Neuronal stem cell (in vitro differentiated cells): Measurements from ENCODE around the gene CEBPZ.
A peak's percentile ranks its signal among the peaks of the same experiment; 100 is the strongest.
"Not testable (repeated sequence)": the region's sequence is repeated elsewhere in the genome, so short reads cannot be mapped to it uniquely, and the experiment has no call there.

Experiments used
- DNase-seq: peaks from one replicate; pipeline ENCODE4 v3.0.0-alpha.2; 2013; ENCODE audit warnings: low spot score
- H2AFZ ChIP-seq: one replicate; pipeline ENCODE4 v1.6.1; 2013; ENCODE audit warnings: mild to moderate bottlenecking, low read length, inconsistent platforms
- H2AK5ac ChIP-seq: 2 replicates; pipeline ENCODE4 v1.6.1; 2013; ENCODE audit warnings: low read depth, mild to moderate bottlenecking, inconsistent platforms, low read length, moderate library complexity, mixed read lengths
- H2BK120ac ChIP-seq: 2 replicates; pipeline ENCODE4 v1.6.1; 2013; ENCODE audit warnings: low read depth, mild to moderate bottlenecking, inconsistent platforms, low read length, moderate library complexity, mixed read lengths
- H2BK12ac ChIP-seq: one replicate; pipeline ENCODE4 v1.6.1; 2013; ENCODE audit warnings: low read length, inconsistent platforms
- H2BK15ac ChIP-seq: 2 replicates; pipeline ENCODE4 v1.6.1; 2013; ENCODE audit warnings: mild to moderate bottlenecking, low read length, inconsistent platforms, mixed read lengths
- H2BK5ac ChIP-seq: one replicate; pipeline ENCODE4 v1.6.1; 2013; ENCODE audit warnings: inconsistent platforms, mild to moderate bottlenecking, low read length, moderate library complexity
- H3K14ac ChIP-seq: one replicate; pipeline ENCODE4 v1.6.1; 2013; ENCODE audit warnings: low read length, inconsistent platforms
- H3K18ac ChIP-seq: 2 replicates; pipeline ENCODE4 v1.6.1; 2013; ENCODE audit warnings: low read length, inconsistent platforms
- H3K23ac ChIP-seq: 2 replicates; pipeline ENCODE4 v1.6.1; 2013; ENCODE audit warnings: low read depth, mild to moderate bottlenecking, mixed read lengths, low read length, inconsistent platforms; ENCODE audit not compliant: poor library complexity
- H3K27ac ChIP-seq: replicated peaks from 3 replicates; pipeline ENCODE4 v1.5.1; 2013; ENCODE audit warnings: low read length, inconsistent platforms
- H3K27me3 ChIP-seq, 3 experiments: 2 replicates each; pipeline ENCODE4 v1.6.1; 2013; ENCODE audit warnings: low read length in 3 of 3, mild to moderate bottlenecking in 2 of 3, inconsistent platforms in 1 of 3, low read depth in 1 of 3, mixed read lengths in 1 of 3, moderate library complexity in 1 of 3; ENCODE audit not compliant: control insufficient read depth in 3 of 3, insufficient read depth in 3 of 3
- H3K36me3 ChIP-seq, 2 donors: replicated peaks in 1 of 2; 2 replicates each; pipeline ENCODE4 v1.6.1; 2013; ENCODE audit warnings: low read length in 2 of 2; ENCODE audit not compliant: control insufficient read depth in 2 of 2, insufficient read depth in 2 of 2
- H3K4ac ChIP-seq: 2 replicates; pipeline ENCODE4 v1.6.1; 2013; ENCODE audit warnings: inconsistent platforms, mild to moderate bottlenecking, low read length, moderate library complexity
- H3K4me1 ChIP-seq, 2 donors: 1 replicate in 1 of 2; 2 replicates in 1 of 2; pipeline ENCODE4 v1.6.1; 2013; ENCODE audit warnings: low read length in 2 of 2, low read depth in 1 of 2; ENCODE audit not compliant: control insufficient read depth in 2 of 2, insufficient read depth in 1 of 2
- H3K4me2 ChIP-seq: one replicate; pipeline ENCODE4 v1.6.1; 2013; ENCODE audit warnings: mild to moderate bottlenecking, low read length, inconsistent platforms; ENCODE audit not compliant: insufficient read depth, poor library complexity, severe bottlenecking
- H3K4me3 ChIP-seq, 2 donors: 2 replicates each; pipeline ENCODE4 v1.5.1; 2013; ENCODE audit warnings: low read length in 2 of 2, mild to moderate bottlenecking in 2 of 2, inconsistent platforms in 1 of 2, moderate library complexity in 1 of 2
- H3K79me1 ChIP-seq: one replicate; pipeline ENCODE4 v1.6.1; 2013; ENCODE audit warnings: low read depth, mild to moderate bottlenecking, inconsistent platforms, low read length, moderate library complexity
- H3K9ac ChIP-seq: one replicate; pipeline ENCODE4 v1.6.1; 2013; ENCODE audit warnings: mild to moderate bottlenecking, low read depth, low read length, inconsistent platforms; ENCODE audit not compliant: poor library complexity
- H3K9me3 ChIP-seq, 2 donors: replicated peaks in 1 of 2; 2 replicates each; pipeline versions ENCODE3 to v1.6.1; 2013; ENCODE audit warnings: low read length in 2 of 2, mild to moderate bottlenecking in 2 of 2, inconsistent platforms in 1 of 2, low read depth in 1 of 2, mixed read lengths in 1 of 2, moderate library complexity in 1 of 2; ENCODE audit not compliant: control insufficient read depth in 2 of 2, insufficient read depth in 1 of 2
- H4K8ac ChIP-seq: one replicate; pipeline ENCODE4 v1.6.1; 2013; ENCODE audit warnings: low read depth, mild to moderate bottlenecking, inconsistent platforms, low read length, moderate library complexity
- H4K91ac ChIP-seq: one replicate; pipeline ENCODE4 v1.6.1; 2013; ENCODE audit warnings: low read length, low read depth, mild to moderate bottlenecking, inconsistent platforms; ENCODE audit not compliant: poor library complexity
- WGBS, 2 donors: extraction: QIAGEN DNeasy Blood & Tissue Kit; methylation state at CpG; one replicate each; pipeline ENCODE4 v1.1.7; 2013; ENCODE audit warnings: missing lambda C conversion rate in 2 of 2, mixed read lengths in 1 of 2; ENCODE audit not compliant: insufficient read length in 2 of 2, insufficient replicate concordance in 1 of 2; ENCODE audit errors: extremely low coverage in 2 of 2; 5-methylcytosine and 5-hydroxymethylcytosine counted together

Gene CEBPZ

GRCh38 chr2:37211212-37211611 is 20.2 kb downstream of the CEBPZ start:
- H2AK5ac ChIP-seq, result no peak overlapping the region
- H3K9me3 ChIP-seq, result peaks cover 4 to 23% of the 10 kb centered on the region in 2 donors
- H3K27me3 ChIP-seq, result no peaks in the 10 kb centered on the region
- no peak overlapping the region for H4K91ac ChIP-seq
- H3K4me1 ChIP-seq, result no peaks in the 10 kb centered on the region
- no peak overlapping the region for H4K8ac ChIP-seq
- no peak overlapping the region for H3K14ac ChIP-seq
- no peak overlapping the region for H2BK15ac ChIP-seq
- H3K79me1 ChIP-seq, result no peaks in the 10 kb centered on the region
- H3K4me3 ChIP-seq, result no peak overlapping the region
- no peak overlapping the region for H2BK12ac ChIP-seq
- H3K4ac ChIP-seq, result no peak overlapping the region
- no peak overlapping the region for H2AFZ ChIP-seq
- no peak for DNase-seq
- H3K4me2 ChIP-seq, result no peak overlapping the region
- no peak overlapping the region for H2BK120ac ChIP-seq
- no peak overlapping the region for H3K23ac ChIP-seq
- peaks cover 19 to 100% of the 10 kb centered on the region in 2 donors for H3K36me3 ChIP-seq
- H3K18ac ChIP-seq, result no peak overlapping the region
- H3K9ac ChIP-seq, result no peak overlapping the region
- no peak overlapping the region for H3K27ac ChIP-seq
- no peak overlapping the region for H2BK5ac ChIP-seq

GRCh38 chr2:37206760-37207159 is 24.6 kb downstream of the CEBPZ start:
- H3K9ac ChIP-seq, H3K23ac ChIP-seq: not testable (repeated sequence)
- peaks cover 10 to 40% of the 10 kb centered on the region in 2 donors for H3K9me3 ChIP-seq

GRCh38 chr2:37205689-37206341 is 25.6 kb downstream of the CEBPZ start:
- H2BK5ac ChIP-seq, result no peak overlapping the region
- H3K9me3 ChIP-seq, result peaks cover 10 to 40% of the 10 kb centered on the region in 2 donors
- H3K9ac ChIP-seq, result no peak overlapping the region
- H2AK5ac ChIP-seq, result no peak overlapping the region
- H3K27ac ChIP-seq, result no peak overlapping the region
- no peak overlapping the region for H3K4ac ChIP-seq
- no peak overlapping the region for H3K18ac ChIP-seq
- H3K14ac ChIP-seq, result no peak overlapping the region
- no peak overlapping the region for H2BK12ac ChIP-seq
- peaks cover 20 to 98% of the 10 kb centered on the region in 2 donors for H3K36me3 ChIP-seq
- H2BK120ac ChIP-seq, result no peak overlapping the region
- H3K4me3 ChIP-seq, result no peak overlapping the region
- H3K79me1 ChIP-seq, result no peaks in the 10 kb centered on the region
- peak overlapping the region; percentile 52 for H4K8ac ChIP-seq
- H2AFZ ChIP-seq, result no peak overlapping the region
- DNase-seq, result no peak
- H3K4me2 ChIP-seq, result no peak overlapping the region
- H3K27me3 ChIP-seq, result no peaks in the 10 kb centered on the region
- no peak overlapping the region for H2BK15ac ChIP-seq
- H3K23ac ChIP-seq, result no peak overlapping the region
- H3K4me1 ChIP-seq, result no peaks in the 10 kb centered on the region
- WGBS, 2 donors, result no CpG with 5 or more reads among the region's 5 CpGs
- H4K91ac ChIP-seq, result no peak overlapping the region

More at GRCh38 chr2:37206760-37207159, 24.6 kb downstream of the CEBPZ start:
- H2AFZ ChIP-seq, H3K27ac ChIP-seq, H2AK5ac ChIP-seq, H2BK15ac ChIP-seq, H3K27me3 ChIP-seq, H3K18ac ChIP-seq, H2BK120ac ChIP-seq, H4K8ac ChIP-seq, H3K4me1 ChIP-seq, DNase-seq, H3K79me1 ChIP-seq, H3K14ac ChIP-seq, H2BK5ac ChIP-seq, H3K4ac ChIP-seq, H2BK12ac ChIP-seq, H3K4me3 ChIP-seq, H4K91ac ChIP-seq, H3K4me2 ChIP-seq: not testable (repeated sequence)
- H3K36me3 ChIP-seq, result peaks cover 23 to 98% of the 10 kb centered on the region in 2 donors
- WGBS, 2 donors, result no CpG with 5 or more reads among the region's 2 CpGs

GRCh38 chr2:37205071-37205661 is 26.2 kb downstream of the CEBPZ start:
- H2BK120ac ChIP-seq, H3K79me1 ChIP-seq, H3K23ac ChIP-seq, H3K27ac ChIP-seq, H3K9ac ChIP-seq, H3K18ac ChIP-seq, H3K4me2 ChIP-seq, H2AK5ac ChIP-seq, H3K14ac ChIP-seq, H2BK15ac ChIP-seq, H4K8ac ChIP-seq, H4K91ac ChIP-seq, H3K4me1 ChIP-seq, H2AFZ ChIP-seq, DNase-seq, H2BK5ac ChIP-seq, H3K27me3 ChIP-seq, H3K4ac ChIP-seq, H3K4me3 ChIP-seq, H2BK12ac ChIP-seq: not testable (repeated sequence)
- peaks cover 10 to 40% of the 10 kb centered on the region in 2 donors for H3K9me3 ChIP-seq
- H3K36me3 ChIP-seq, result peaks cover 17 to 98% of the 10 kb centered on the region in 2 donors
- WGBS, 2 donors, result no CpG with 5 or more reads among the region's 8 CpGs
